HG02678 (cell line): ENCODE data around the gene MN1.

Experiments
- ATAC-seq: cut with Tn5 transposase; IDR thresholded peaks from one replicate; pipeline ENCODE4 v1.9.1; 2021; ENCODE audit warnings: mild to moderate bottlenecking, moderate library complexity; ENCODE audit not compliant: unreplicated experiment

The MN1 gene

DNA sequence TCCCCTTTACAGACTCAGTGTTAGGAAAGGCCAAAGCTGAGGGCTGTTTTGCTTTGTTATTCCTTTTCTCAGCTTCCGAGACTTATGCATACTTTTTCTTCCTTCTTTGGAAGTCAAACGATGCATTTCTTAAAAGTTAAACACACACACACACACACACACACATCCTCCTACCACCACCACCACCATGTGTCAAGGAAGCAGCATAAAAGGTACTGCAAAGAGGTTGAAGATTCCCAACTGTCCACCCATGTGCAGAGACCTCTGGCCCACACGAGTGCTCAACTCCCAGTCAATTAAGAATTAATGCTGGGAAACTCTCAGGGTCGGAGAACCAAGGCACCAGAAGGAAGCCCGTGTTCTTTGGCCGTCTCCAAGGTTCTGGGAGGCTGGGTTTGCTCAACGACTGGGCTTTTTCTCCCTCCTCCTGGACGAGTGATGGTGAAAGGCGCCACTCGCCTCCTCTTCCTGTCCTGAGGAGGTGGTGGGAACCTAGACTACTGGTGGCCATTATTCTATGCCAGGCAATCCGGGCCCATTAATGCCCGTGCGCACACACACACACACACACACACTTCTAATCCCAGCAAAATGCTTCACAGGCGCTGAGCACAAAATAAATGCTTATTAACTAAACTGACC lies 15.1 kb downstream of the MN1 start:
- no peak for ATAC-seq

GRCh38 chr22:27785831-27786230 lies 15.7 kb downstream of the MN1 start:
- ATAC-seq = no peak

DNA sequence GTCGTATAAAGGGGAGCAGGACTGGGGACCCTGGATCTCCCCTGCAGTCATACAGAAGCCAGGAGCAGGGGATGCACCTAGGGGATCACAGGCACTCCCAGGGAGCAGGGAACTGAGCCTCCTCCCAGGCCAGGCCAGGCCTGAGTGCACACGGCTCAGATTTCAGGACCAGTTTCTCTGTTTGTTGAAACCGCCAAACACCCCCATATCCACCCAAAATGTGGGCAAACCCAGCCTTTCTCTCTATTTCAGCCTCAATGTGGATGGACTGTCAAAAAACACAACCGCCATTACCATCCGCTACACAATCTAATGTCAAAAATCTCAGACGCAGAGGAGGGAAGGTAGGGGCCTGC lies 17.5 kb downstream of the MN1 start:
- ATAC-seq = no peak

GRCh38 chr22:27783436-27784119 lies 18.0 kb downstream of the MN1 start:
- no peak for ATAC-seq

- ATAC-seq = no peak
Measured at GRCh38 chr22:27782088-27782487, 19.5 kb downstream of the MN1 start.

GRCh38 chr22:27780161-27780575 lies 21.4 kb downstream of the MN1 start:
- ATAC-seq = no peak

DNA sequence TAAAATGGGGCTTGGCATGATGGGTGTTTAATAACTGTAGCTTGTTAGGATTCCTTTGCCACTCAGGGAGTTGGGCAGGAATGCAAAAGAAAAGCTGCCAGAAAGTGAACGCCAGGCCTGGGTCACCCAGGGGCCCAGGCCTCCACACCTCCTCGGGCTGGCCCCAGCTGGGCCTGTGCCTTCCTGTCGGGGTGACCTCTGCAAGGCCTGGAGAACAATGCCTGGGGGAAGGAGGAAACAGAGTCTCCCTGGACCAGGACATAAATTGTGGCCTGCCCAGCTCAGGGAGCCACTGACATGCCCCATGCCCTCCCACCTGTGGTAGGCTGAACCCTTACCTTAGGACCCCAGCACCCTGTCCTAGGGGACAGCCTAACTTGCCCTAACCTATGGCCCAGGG lies 21.9 kb downstream of the MN1 start:
- no peak for ATAC-seq

DNA sequence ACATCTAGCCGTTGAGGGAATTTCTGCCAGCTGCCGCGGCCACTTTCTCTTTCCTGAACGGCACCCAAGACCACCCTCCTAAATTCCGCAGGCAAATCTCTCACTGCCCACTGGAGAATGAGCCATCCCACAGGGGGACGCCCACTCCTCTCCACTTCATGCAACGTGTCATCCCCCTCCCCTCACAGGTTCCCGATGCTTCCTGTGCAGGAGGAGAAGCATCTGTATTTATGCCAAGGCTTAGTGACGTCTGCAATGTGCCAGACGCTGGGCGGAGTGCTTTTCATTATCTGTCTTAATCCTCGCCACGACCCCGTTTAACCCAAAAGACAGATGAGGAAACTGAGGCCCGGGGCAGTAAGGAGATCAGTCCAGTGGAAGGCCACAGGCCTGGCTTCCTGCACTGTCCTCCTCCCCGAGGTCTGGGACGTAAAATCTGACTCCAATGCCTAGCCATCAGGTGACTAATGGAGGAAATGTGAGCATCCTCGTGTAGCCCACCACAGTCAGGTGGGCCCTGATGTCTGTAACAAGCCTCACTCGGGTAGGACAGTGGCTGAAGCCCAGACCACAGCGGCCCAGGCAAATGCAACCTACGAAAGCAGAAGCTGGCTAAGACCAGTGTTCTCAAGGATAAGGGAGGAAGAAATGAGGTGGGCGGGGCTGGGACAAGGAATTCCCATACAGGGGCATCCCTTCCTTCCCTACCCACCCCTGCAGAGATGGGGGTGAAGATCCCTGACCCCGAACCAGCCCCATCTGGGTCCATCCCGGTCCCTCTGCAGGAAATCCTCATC lies 23.1 kb downstream of the MN1 start:
- no peak for ATAC-seq

DNA sequence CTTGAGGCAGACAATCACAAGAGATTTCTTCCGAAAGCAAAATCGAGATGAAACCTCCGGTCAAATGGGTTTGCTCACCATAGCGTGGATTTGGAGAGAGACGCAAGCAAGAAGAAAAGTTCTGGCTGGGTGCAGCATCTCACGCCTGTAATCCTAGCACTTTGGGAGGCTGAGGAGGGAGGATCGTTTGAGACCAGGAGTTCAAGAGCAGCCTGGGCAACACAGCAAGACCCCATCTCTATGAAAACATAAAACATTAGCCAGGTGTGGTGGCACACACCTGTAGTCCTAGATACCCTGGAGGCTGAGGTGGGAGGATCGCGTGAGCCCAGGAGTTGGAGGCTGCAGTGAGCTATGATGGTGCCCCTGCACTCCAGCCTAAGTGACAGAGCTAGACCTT lies 24.4 kb downstream of the MN1 start:
- ATAC-seq = no peak

GRCh38 chr22:27776650-27776958 lies 25.0 kb downstream of the MN1 start:
- ATAC-seq = no peak

- no peak for ATAC-seq
Measured at GRCh38 chr22:27775758-27776649, 25.6 kb downstream of the MN1 start.

GRCh38 chr22:27775087-27775698 lies 26.4 kb downstream of the MN1 start:
- no peak for ATAC-seq

DNA sequence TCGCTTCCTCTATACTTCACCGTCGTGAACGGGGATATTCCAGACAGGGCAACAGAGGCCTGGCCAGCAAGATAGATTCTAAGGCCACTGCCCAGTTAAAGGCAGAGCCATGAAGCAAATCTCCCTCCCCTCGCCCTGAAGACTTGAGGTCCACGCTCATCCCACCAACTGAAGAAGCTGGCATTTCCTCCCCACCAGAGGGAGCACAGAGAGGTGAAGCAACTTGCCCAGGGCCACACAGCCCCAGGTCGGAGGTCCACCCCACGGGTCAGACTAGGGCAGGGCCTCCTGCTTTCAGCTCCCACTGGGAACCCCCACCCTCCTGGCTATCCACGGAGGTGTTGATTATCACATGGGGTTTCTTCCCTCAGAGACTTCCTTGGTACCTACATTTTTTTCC lies 27.4 kb downstream of the MN1 start:
- ATAC-seq = no peak

- no peak for ATAC-seq
Measured at GRCh38 chr22:27772984-27773498, 28.5 kb downstream of the MN1 start.

DNA sequence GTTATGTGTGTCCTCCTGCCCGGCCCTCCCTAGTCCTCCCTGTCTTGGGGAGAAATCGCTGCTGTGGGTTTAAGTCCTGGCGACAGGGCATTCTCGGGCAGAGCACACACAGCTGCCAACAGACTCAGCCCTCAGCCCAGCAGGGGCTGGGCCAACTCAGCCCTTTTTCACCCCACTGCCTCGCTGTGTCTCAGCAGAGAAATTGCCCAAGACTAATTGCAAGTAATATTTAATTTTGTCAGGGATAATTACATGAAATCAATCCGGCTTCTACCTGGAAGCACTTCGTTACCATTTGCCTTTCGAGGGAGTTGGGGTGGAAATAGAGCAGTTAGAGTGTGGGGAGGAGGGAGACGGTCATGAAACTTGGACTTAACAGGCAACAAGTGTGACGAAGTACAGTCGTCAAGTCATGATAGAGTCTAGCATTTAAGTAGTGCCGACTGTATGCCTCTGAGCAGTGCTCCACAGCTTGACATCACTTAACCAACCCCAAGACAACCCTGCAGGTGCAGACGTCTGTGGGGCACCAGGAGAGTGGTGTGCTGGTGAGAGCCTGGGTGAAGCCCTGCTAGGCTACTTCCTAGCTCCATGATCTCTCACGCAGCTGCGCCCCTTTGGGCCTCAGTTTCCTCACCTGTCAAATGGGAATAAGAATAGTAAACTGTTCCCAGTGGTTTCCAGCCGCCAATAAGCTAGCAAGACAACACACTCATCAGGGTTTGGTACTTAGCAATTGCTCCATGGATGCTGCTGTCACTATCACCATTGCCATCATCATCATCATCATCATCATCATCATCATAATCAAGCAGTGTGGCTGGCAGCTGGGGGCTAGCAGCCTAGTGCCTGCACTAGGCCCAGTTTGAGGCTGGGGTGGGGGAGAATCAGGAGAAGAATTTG lies 29.2 kb downstream of the MN1 start:
- ATAC-seq = no peak

GRCh38 chr22:27771637-27772036 lies 29.9 kb downstream of the MN1 start:
- no peak for ATAC-seq

- ATAC-seq = no peak
Measured at GRCh38 chr22:27769012-27769411, 32.5 kb downstream of the MN1 start.

GRCh38 chr22:27768027-27768653 lies 33.4 kb downstream of the MN1 start:
- no peak for ATAC-seq

GRCh38 chr22:27766679-27767078 lies 34.9 kb downstream of the MN1 start:
- no peak for ATAC-seq
